ENCODE measurements around the gene POLR3K.
"Not testable (repeated sequence)": the region's sequence is repeated elsewhere in the genome, so short reads cannot be mapped to it uniquely, and the experiment has no call there.

The POLR3K gene

GRCh38 chr16:63998-64913 is 10.8 kb upstream of the POLR3K start:
- no peak for DNase-seq (ENCODE audit: low read depth, low spot score)

- no peak for DNase-seq (ENCODE audit: low read depth, low spot score)
Measured at GRCh38 chr16:63466-63865, 10.1 kb upstream of the POLR3K start.

- DNase-seq (ENCODE audit: low read depth, low spot score), result no peak
Measured at GRCh38 chr16:62968-63391, 9.6 kb upstream of the POLR3K start.

- DNase-seq (ENCODE audit: low read depth, low spot score), result no peak
Measured at GRCh38 chr16:62283-62967, 9.0 kb upstream of the POLR3K start.

GRCh38 chr16:61879-62281 is 8.5 kb upstream of the POLR3K start:
- DNase-seq (ENCODE audit: low read depth, low spot score), result no peak

- DNase-seq (ENCODE audit: low read depth, low spot score), result no peak
Measured at GRCh38 chr16:60929-61878, 7.8 kb upstream of the POLR3K start.

- no peak for DNase-seq (ENCODE audit: low read depth, low spot score)
Measured at GRCh38 chr16:60166-60565, 6.8 kb upstream of the POLR3K start.

- no peak for DNase-seq (ENCODE audit: low read depth, low spot score)
Measured at GRCh38 chr16:59440-60059, 6.1 kb upstream of the POLR3K start.

GRCh38 chr16:58491-59439 is 5.4 kb upstream of the POLR3K start:
- DNase-seq (ENCODE audit: low read depth, low spot score), result no peak

- DNase-seq (ENCODE audit: low read depth, low spot score), result no peak
Measured at GRCh38 chr16:57711-58110, 4.3 kb upstream of the POLR3K start.

GRCh38 chr16:56231-56927 is 3.0 kb upstream of the POLR3K start:
- no peak for DNase-seq (ENCODE audit: low read depth, low spot score)

- DNase-seq (ENCODE audit: low read depth, low spot score), result no peak
Measured at GRCh38 chr16:55571-56136, 2.2 kb upstream of the POLR3K start.

- DNase-seq (ENCODE audit: low read depth, low spot score), result no peak
Measured at GRCh38 chr16:54237-54581, 801 bp upstream of the POLR3K start.

GRCh38 chr16:50769-51591 is 2.4 kb downstream of the POLR3K start:
- DNase-seq (ENCODE audit: low read depth, low spot score), result no peak

GRCh38 chr16:47234-47633 is 6.2 kb downstream of the POLR3K start:
- DNase-seq (ENCODE audit: low read depth, low spot score), result no peak

GRCh38 chr16:46510-46909 is 6.9 kb downstream of the POLR3K start:
- DNase-seq (ENCODE audit: low read depth, low spot score), result not testable (repeated sequence)

GRCh38 chr16:45454-45853 is 8.0 kb downstream of the POLR3K start:
- DNase-seq (ENCODE audit: low read depth, low spot score), result no peak

- no peak for DNase-seq (ENCODE audit: low read depth, low spot score)
Measured at GRCh38 chr16:44655-45054, 8.8 kb downstream of the POLR3K start.

GRCh38 chr16:43294-43693 is 10.1 kb downstream of the POLR3K start:
- DNase-seq (ENCODE audit: low read depth, low spot score), result no peak

All from activated naive CD8-positive, alpha-beta T cell treated with anti-CD3 and anti-CD28 coated beads, Interleukin-2, amount 50 U/mL, for 16 hours (primary cell).